ENCODE data around the gene EDC4.
"Not testable (repeated sequence)": the region's sequence is repeated elsewhere in the genome, so short reads cannot be mapped to it uniquely, and the experiment has no call there.

The EDC4 gene

DNA sequence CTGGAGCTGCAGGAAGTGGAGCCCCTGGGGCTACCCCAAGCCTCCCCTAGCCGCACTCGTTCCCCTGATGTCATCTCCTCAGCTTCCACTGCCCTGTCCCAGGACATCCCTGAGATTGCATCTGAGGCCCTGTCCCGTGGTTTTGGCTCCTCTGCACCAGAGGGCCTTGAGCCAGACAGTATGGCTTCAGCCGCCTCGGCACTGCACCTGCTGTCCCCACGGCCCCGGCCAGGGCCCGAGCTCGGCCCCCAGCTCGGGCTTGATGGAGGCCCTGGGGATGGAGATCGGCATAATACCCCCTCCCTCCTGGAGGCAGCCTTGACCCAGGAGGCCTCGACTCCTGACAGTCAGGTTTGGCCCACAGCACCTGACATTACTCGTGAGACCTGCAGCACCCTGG is 7.7 kb downstream of the EDC4 start:
- no peak for DNase-seq

DNA sequence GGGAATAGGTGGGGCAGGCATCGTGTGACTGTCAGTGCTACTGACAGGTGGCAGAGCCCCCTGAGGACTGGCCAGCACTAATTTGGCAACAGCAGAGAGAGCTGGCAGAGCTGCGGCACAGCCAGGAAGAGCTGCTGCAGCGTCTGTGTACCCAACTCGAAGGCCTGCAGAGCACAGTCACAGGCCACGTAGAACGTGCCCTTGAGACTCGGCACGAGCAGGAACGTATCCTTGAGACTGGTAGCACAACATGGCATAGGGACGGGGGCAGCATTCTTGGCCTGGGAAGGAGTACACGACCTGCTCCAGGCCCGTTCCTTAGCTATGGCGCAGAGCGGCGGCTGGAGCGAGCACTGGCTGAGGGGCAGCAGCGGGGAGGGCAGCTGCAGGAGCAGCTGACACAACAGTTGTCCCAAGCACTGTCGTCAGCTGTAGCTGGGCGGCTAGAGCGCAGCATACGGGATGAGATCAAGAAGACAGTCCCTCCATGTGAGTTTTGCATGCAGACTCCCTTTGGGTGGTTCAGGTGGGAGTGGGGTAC is 8.8 kb downstream of the EDC4 start:
- no peak for DNase-seq

DNA sequence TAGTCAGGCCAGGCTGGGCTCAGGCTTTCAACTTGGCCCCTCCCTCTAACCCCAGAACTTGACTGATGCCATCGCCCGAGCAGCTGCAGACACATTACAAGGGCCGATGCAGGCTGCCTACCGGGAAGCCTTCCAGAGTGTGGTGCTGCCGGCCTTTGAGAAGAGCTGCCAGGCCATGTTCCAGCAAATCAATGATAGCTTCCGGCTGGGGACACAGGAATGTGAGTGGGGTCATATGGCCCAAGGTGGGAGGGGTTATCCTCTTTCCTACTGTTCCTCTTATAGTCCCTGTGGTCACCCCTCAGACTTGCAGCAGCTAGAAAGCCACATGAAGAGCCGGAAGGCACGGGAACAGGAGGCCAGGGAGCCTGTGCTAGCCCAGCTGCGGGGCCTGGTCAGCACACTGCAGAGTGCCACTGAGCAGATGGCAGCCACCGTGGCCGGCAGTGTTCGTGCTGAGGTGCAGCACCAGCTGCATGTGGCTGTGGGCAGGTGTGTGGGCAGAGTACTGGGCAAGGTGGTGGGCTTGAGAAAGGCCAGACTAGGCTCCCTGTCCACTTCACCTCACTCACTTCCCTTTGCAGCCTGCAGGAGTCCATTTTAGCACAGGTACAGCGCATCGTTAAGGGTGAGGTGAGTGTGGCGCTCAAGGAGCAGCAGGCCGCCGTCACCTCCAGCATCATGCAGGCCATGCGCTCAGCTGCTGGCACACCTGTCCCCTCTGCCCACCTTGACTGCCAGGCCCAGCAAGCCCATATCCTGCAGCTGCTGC is 9.7 kb downstream of the EDC4 start:
- no peak for DNase-seq

DNA sequence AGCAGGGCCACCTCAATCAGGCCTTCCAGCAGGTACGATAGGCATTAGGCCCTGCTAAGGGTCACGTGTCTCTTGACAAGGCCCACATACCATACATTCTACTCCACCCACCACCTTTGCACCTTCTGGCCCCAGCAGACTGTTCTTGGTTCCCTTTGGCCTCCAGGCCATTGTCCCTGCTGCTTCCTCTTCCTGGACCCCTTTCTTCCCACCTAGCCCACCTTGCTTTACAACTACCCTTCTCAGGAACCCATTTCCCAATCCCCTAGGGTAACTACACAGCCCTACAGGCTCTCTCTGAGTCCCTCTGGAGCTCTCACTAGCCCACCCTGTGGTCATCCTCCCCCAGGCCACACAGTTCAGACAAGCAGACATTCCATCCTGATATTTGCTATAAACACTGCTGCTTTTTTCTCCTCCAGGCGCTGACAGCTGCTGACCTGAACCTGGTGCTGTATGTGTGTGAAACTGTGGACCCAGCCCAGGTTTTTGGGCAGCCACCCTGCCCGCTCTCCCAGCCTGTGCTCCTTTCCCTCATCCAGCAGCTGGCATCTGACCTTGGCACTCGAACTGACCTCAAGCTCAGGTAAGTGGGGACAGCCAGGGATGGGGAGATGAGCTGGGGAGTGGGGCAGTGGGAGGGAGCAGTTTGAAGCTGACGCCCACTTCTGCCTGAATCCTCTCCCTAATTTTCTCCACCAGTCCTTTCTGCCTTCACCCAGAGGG is 10.5 kb downstream of the EDC4 start:
- DNase-seq: no peak

DNA sequence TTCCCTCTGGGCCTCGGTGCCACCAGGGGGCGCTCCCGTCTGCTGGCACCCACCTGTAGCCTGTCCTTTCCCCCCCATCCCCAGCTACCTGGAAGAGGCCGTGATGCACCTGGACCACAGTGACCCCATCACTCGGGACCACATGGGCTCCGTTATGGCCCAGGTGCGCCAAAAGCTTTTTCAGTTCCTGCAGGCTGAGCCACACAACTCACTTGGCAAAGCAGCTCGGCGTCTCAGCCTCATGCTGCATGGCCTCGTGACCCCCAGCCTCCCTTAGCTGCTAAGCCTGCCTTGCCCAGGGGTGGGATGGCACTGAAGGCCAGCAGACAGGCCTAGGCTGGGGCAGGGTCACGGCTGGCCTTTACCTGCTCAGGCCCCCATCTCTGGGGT is 11.0 kb downstream of the EDC4 start:
- peak; percentile 83 for DNase-seq

DNA sequence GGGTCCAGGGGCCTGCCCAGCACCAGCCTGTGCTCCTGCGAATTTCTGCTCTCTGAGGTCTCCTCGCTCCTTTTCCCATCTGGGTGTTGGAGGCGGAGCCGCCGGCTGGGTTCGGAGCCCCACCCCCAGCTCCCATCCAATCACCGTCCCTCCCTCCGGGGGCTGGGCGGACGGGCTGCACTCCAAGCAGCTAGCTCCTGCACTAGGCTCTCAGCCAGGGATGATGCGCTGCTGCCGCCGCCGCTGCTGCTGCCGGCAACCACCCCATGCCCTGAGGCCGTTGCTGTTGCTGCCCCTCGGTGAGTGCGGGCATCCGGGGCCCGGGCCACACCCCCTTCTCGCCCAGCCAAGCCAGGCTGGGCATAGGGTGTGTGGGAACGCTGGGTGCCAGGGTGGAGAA is 11.8 kb downstream of the EDC4 start, which contains the start of gene NRN1L:
Gene NRN1L (plus strand): TSS at position 202 of the 400 bp plus-strand sequence. CDS start 19 bp downstream, at position 221.
- DNase-seq: no peak

DNA sequence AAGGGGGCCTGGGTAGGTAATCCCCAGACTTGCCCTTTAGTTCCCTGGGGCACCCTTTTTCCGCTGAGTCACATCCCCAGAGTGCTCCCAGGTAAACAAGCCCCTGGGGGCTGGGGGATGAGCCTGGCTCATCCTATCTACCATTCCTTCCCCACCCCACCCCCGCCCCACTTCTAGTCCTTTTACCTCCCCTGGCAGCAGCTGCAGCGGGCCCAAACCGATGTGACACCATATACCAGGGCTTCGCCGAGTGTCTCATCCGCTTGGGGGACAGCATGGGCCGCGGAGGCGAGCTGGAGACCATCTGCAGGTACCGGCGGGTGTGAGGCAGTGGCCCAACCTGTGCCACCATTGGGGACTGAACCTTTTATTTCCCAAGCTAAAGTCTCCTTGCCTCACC is 12.7 kb downstream of the EDC4 start:
- no peak for DNase-seq

DNA sequence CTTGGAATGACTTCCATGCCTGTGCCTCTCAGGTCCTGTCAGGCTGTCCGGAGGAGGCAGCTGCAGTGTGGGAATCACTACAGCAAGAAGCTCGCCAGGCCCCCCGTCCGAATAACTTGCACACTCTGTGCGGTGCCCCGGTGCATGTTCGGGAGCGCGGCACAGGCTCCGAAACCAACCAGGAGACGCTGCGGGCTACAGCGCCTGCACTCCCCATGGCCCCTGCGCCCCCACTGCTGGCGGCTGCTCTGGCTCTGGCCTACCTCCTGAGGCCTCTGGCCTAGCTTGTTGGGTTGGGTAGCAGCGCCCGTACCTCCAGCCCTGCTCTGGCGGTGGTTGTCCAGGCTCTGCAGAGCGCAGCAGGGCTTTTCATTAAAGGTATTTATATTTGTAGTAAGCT is 13.1 kb downstream of the EDC4 start:
- no peak for DNase-seq

DNA sequence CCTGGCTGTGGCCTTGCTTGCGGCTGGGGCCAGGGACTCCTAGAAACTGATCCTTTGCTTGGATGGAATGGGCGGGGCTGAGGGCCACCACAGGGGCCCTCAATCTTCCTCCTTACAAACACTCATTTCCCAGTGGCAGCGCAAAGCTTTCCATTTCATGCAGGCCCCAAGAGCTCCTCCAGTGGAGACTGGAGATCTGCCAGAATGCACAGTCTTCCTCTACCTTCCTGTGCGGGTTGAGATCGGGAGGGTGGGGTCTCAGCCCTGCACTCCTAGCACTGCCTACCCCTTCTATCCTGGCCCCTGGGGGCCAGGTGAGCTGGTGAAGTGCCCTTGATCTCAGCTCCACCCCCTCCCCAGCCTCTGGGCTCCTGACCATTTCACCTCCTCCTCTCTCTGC is 13.5 kb downstream of the EDC4 start:
- no peak for DNase-seq

DNA sequence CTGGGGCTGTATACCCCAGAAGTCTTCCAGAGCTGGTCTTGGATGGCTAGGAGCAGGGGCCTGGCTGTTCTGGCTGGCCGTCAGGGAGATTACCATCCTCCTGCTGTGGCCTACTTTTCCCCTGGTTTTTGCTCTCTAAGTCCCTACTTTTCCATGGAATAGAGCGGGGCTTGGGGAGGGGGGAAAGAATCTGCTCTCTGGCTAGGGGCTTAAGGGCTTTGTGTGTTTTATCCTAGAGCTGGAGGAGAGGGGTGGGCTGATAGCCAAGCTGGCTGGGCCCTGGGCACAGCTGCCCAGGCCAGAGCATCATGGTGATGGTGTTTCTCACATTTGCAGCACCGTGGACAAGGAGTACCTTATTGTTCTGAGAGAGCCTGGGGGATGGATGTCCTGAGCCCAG is 15.5 kb downstream of the EDC4 start:
- no peak for DNase-seq

DNA sequence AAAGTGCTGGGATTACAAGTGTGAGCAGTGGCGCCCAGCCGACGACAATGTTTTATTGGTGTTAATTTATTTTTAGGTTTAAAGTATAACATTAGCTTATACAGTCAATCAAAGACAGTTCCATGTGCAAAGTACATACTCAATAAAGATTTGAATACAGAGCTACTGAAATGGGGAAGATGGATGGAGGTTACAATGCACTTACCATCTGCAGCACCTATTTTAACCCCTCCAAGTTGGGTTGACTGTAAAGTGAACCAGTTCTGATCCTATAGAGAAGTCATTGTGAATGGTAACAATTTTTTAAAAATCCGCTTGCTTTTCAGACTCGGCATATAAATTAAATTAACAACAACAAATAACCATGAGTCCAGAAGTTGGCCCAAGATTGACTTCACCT is 19.5 kb downstream of the EDC4 start:
- no peak for DNase-seq

DNA sequence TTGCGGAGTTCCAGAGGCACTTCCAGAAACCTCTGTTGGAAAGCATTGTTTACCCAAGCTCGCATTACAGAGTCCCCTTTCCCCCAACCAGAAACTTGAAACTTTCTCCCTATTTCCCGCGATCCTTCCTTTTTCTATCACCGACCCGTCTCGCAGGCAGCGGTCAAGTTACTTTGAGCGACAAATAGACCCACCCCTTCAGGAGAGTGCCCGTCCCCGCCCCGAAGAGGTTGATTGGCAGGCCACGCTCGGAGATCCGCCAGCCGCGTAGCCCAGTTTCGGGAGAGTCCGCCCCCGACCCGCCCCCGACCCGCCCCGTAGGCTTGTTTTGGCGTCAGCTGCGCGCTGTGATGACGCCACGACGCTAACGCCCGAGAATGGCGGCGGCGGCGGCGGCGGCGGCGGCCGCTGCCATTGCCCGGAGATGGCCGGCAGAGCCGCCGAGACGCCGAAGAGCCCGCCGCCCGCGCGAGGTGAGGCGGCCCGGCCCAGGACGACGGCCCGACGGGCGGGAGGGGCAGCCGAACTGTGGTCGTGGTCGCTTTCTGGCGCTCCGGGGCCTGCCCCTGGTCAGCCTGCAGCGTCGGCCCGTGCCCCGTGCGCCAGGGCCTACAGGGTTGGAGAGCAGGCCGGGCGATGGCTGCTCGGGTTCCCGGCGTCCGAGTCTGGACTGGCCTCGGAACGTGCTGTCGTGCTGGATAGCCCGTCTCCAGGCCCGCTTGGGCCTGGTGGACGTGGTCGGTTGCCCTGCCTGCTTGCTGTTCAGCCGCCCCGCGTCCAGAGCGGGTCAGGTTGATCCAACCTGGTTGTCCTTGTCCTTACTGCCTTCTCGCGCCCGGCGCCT is 20.3 kb downstream of the EDC4 start, which contains the start of gene PSKH1:
Gene PSKH1 (plus strand): TSS at position 356 of the 844 bp plus-strand sequence. CDS start 15,496 bp downstream, outside the sequence.
- DNase-seq: peak; percentile 99

DNA sequence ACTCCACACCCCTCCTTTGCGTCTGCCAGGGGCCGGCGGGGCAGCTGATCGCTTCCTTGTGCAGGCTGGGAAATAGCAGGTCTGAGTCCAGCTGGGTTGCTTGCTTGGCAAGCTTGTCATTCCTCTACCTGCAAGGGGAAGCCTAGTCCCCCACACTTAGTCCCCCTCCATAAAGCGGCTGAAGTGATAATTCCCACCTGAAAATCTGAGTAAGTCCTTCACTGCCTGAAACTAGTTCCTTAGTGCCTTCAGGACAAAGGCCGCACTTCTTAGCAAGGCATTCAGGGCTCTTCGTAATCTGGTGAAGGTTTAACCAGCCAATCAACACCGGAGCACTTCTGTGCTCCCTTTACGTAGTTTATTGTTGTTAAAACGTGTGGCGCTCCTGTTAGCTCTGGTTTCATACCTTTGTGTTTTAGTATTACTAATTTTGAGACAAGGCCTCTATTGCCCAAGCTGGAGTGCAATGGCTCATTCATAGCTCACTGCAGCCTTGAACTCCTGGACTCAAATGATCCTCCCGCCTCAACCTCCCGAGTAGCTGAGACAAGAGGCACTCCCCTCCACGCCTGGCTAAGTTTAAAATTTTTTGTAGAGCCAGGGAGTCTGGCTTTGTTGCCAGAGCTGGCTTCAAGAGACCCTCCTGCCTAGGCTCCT is 21.0 kb downstream of the EDC4 start:
- no peak for DNase-seq

DNA sequence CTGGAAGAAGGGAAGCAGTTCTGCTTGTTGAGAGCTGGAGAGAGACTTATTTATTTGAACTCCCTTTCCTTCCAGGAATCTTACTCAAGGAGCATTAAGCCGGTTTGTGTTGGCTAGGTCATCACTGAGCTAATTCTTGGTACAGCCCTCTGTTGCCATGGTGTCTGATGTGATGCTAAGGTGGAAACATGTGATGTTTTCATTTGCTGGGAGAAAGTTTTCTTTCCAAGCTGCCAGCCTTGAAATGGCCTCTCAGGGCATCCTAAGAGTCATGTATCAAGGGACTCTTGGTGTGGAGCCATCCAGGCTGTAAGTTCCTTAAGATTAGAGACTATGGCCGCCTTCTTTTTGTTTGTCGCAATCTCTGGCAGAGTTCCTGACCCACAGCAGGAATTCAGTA is 24.4 kb downstream of the EDC4 start:
- DNase-seq: no peak

DNA sequence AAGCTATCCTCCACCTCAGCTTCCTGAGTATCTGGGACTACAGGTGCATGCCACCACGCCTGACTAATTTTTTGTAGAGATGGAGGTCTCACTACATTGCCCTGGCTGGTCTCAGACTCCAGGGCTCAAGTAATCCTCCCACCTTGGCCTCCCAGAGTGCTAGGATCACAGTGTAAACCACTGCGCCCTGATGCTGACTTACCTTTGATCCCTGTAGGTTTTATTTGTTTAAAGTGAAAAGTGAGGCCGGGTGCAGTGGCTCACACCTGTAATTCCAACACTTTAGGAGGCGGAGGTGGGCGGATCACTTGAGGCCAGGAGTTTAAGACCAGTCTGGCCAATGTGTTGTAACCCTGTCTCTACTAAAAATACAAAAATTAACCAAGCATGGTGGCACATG is 28.9 kb downstream of the EDC4 start:
- DNase-seq: no peak

DNA sequence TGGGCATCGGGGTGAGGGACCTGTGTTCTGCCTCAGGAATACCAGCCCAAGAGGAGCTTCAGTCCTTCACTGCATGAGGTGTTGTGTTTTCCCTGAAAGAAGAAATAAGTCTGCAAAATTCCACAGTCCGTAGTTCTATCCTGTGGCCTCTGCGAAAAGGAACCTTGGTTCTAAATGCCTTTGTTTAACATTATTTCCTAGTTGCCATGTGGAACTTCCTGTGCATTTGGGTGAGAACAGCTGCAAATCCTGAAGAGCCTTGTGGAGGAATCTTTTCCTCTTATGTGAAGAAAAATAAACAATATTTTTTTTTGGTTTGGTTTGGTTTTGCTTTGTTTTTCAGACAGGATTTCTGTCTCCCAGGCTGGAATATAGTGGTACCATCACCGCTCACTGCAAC is 30.0 kb downstream of the EDC4 start:
- DNase-seq: no peak

DNA sequence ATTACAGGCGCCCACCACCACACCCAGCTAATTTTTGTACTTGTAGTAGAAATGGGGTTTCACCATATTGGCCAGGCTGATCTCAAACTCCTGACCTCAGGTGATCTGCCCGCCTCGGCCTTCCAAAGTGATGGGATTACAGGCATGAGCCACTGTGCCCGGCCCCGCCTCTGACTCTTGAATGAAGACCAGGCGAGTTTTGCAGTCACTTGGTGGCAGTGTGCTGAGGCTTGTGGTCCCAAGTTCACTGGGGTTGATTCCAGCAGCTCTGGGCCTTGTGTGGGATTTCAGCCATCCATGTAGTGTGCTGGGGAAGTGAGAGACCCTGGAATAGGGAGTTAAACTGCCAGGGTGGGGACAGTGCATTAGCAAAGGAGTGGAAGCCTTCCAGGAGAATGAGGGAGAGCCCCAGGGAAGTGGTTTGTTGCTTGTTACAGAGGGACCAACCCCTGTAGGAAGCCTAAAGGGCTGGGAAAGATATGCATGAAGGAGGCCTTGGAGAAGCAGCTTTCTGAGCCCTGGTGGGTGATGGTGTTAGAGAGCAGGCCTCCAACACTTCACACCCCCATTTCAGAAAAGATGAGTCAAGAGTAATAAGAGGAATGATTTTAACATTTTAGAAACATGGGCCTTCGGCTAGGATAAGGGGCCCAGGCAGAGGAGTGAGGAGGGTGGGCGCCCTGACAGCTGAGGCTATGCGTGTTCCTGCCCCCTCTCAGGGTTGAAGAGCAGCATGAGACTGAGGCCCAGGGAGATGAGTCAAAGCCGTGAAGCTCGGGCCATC is 34.7 kb downstream of the EDC4 start:
- DNase-seq: no peak

DNA sequence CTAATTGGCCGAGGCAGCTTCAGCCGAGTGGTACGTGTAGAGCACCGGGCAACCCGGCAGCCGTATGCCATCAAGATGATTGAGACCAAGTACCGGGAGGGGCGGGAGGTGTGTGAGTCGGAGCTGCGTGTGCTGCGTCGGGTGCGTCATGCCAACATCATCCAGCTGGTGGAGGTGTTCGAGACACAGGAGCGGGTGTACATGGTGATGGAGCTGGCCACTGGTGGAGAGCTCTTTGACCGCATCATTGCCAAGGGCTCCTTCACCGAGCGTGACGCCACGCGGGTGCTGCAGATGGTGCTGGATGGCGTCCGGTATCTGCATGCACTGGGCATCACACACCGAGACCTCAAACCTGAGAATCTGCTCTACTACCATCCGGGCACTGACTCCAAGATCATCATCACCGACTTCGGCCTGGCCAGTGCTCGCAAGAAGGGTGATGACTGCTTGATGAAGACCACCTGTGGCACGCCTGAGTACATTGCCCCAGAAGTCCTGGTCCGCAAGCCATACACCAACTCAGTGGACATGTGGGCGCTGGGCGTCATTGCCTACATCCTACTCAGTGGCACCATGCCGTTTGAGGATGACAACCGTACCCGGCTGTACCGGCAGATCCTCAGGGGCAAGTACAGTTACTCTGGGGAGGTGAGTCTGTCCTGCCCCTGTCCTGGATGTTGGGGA is 36.3 kb downstream of the EDC4 start:
- no peak for DNase-seq

DNA sequence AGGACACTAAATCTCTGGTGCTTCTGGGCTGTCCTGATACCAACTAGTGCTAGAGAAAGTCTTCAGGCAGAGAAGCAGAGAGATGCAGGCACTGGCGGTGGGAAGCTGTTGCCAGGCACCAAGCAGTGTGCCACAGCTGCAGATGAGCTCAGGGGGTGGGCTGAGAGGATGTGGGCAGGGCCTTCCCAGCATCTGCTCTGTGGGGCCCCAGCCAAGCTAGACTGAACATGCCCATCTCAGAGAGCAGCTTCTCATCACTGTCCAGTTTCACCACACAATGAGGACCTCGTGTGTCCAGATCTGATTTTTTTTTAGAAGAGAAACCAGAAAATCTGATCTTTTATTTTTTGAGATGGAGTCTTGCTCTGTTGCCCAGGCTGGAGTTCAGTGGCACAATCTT is 37.3 kb downstream of the EDC4 start:
- no peak for DNase-seq

DNA sequence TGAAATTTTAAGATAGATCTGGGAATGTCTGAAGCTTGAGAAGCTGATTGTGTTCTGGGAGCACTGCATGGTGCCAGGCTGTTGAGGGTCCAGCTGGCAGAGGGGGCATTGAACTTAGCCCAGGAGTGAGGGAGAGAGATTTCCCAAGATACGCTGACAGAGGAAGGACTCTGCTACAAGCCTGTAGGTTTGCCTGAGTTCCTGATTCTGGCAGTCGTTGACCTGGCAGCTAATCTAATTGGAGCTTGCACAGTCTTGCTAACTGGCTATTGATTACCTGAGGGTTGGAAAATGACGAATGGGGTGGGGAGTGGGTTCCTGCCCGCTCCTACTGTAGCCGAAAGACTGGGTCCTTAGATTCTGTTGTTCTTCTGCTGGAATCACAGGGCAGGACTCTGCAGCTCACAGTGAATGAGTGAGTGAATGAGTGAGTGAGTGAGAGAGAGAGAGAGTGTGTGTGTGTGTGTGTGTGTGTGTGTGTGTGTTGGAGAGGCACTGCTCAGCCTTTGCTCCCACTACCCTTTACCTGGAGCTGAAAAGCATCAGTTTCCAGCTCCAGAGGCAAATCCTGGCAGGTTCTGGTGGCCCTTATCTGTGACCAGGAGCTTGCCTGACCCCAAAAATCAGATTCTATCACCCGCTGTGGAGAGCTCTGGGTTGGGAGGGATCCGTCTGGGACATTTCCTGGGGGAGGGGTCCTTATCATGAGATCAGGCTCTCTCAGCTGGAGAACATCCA is 42.1 kb downstream of the EDC4 start:
- DNase-seq: no peak

DNA sequence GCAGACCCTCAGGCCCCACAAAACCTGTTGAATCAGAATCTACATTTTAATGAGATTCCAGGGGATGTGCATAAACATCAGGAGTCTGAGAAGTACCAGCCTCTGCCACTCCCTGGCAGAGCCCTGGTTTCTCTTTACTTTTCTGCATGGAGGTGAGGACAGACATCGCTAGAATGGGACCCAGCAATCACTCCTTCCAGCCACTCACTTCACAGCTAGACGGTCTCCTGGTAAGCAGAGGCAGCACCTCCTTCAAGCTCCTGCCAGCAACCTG is 42.6 kb downstream of the EDC4 start:
- DNase-seq: not testable (repeated sequence)

Data from CD4-positive, alpha-beta T cell treated with Interleukin-17A for 4 hours (primary cell).